Measurements from ENCODE around the gene IQCM. TPM values are rescaled to one million over a fixed set of nuclear protein-coding genes. Genes with fewer than 3 reads are reported as not detected.

Gene IQCM
- total RNA-seq, 6 experiments from 2014 or later = not detected

DNA sequence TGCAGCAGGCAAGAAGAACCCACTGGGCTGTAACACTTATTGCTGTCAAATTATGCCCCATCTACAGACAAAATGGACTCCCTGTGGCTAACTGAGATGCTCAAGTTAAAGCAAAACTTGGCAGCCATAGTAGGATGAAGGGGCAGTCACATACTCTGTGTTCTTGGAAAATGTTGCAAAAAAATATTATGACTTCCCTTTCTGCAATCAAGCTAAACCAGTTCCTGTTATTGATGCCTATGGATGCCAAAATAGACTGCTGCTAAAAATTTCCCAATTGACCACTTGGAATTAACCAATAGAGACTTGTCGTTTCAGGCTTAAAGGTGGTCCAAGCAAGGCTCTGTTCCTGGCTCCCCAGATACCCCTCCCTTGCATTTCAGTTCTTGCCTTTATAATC, 49.5 kb downstream of the IQCM start:
- WGBS (ENCODE audit: insufficient coverage, low coverage, low lambda C conversion rate, missing lambda C conversion rate) = 50% methylated on average over 1 of the region's 1 CpG
- H3K36me3 ChIP-seq = no peaks in the 10 kb centered on the region
- no peak for ATAC-seq
- intact Hi-C loops (cut with DNase I) = no loop called here
- no peak for DNase-seq
- no peak for TF ChIP-seq POLR2A (IDR thresholded peaks at IDR 0.05)
- no peaks in the 10 kb centered on the region for H3K27me3 ChIP-seq
- H3K27ac ChIP-seq = no peak overlapping the region
- no peaks in the 10 kb centered on the region for H3K9me3 ChIP-seq
- no peak overlapping the region for H3K4me3 ChIP-seq
- no peaks in the 10 kb centered on the region for H3K4me1 ChIP-seq

DNA sequence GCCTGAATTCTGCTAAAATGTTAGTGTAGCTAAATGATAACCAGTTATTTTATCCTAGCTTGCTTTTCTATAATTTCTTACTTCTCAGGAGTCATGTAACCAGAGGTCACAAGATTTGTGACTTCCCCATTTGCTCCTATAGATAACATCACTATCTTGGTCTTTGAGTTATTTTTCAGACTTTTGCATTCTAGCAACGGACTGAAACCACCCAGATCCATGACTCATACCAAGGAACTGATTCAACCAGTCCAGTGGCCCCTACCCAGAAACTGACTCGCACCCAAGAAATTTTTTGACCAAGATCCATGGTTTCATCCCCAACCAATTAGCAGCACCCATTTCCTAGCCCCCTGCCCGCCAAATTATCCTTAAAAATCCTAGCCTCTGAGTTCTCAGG, 50.0 kb downstream of the IQCM start:
- intact Hi-C loops (cut with DNase I) = no loop called here
- no peaks in the 10 kb centered on the region for H3K36me3 ChIP-seq
- H3K27ac ChIP-seq = no peak overlapping the region
- no peaks in the 10 kb centered on the region for H3K9me3 ChIP-seq
- TF ChIP-seq CTCF (IDR thresholded peaks at IDR 0.05) (no peak), POLR2A (IDR thresholded peaks at IDR 0.05) (no peak)
- ATAC-seq (no peak), DNase-seq (no peak)
- WGBS (ENCODE audit: insufficient coverage, low coverage, low lambda C conversion rate, missing lambda C conversion rate) = 45% methylated on average over 3 of the region's 3 CpGs
- no peaks in the 10 kb centered on the region for H3K4me1 ChIP-seq
- no peaks in the 10 kb centered on the region for H3K27me3 ChIP-seq
- H3K4me3 ChIP-seq = no peak overlapping the region

DNA sequence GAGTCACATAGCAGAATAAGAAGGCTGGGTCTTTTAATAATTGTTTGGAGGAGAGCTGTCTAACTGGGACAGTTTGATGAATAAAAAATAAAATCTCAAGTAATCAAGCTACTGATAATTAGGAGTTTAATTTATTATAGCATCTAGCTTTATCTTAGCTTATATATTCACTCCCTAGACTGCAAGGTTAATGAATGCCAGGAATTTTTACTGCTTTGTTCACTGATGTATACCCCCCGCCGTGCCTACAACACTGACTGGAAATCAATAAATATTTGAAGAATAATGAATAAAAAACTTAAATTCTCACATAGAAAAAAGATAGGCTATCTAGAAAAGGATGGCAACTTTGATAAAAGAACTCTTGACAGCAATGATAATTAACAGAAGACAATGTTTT, 59.7 kb downstream of the IQCM start:
- TF ChIP-seq CTCF (IDR thresholded peaks at IDR 0.05) (no peak), POLR2A (IDR thresholded peaks at IDR 0.05) (no peak)
- WGBS (ENCODE audit: insufficient coverage, low coverage, low lambda C conversion rate, missing lambda C conversion rate) = 49% methylated on average over 2 of the region's 2 CpGs
- DNase-seq = no peak
- Histone ChIP-seq H3K36me3 (no peaks in the 10 kb centered on the region), H3K4me1 (no peaks in the 10 kb centered on the region), H3K27me3 (no peaks in the 10 kb centered on the region), H3K4me3 (no peak overlapping the region), H3K27ac (no peak overlapping the region), H3K9me3 (no peaks in the 10 kb centered on the region)
- intact Hi-C loops (cut with DNase I) = no loop called here
- ATAC-seq = no peak

- intact Hi-C loops (cut with DNase I) = no loop called here
- no peaks in the 10 kb centered on the region for H3K27me3 ChIP-seq
- no peak for DNase-seq
- no peaks in the 10 kb centered on the region for H3K36me3 ChIP-seq
- TF ChIP-seq POLR2A (IDR thresholded peaks at IDR 0.05) (no peak), CTCF (IDR thresholded peaks at IDR 0.05) (no peak)
- H3K9me3 ChIP-seq = no peaks in the 10 kb centered on the region
- ATAC-seq = no peak
- H3K4me1 ChIP-seq = no peaks in the 10 kb centered on the region
- WGBS (ENCODE audit: insufficient coverage, low coverage, low lambda C conversion rate, missing lambda C conversion rate) = 33% methylated on average over 3 of the region's 3 CpGs
- no peak overlapping the region for H3K27ac ChIP-seq
- H3K4me3 ChIP-seq = no peak overlapping the region
Measured at GRCh38 chr4:149754526-149754925, 61.1 kb downstream of the IQCM start.

DNA sequence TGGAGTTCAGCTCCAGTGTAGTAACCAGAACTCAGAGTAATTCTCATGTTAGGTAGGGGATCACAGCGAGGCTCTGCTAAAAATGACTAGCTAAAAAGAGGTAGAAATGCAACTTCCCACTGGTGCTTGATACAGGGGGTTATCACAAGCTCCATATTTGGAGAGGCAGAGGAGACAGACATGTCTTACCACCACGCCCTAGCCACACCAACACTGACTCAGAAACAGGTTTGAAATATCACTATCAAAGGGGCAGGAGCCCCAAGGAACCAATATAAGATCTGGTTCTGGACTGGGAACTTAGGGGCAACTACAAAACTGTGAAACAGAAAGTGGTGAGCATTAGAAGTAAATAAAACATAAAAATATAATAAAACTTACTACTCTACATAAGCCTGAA, 62.9 kb downstream of the IQCM start:
- no peak for DNase-seq
- TF ChIP-seq POLR2A (IDR thresholded peaks at IDR 0.05) (no peak), CTCF (IDR thresholded peaks at IDR 0.05) (no peak)
- Histone ChIP-seq H3K36me3 (no peaks in the 10 kb centered on the region), H3K4me1 (no peaks in the 10 kb centered on the region), H3K27me3 (no peaks in the 10 kb centered on the region), H3K27ac (no peak overlapping the region), H3K9me3 (no peaks in the 10 kb centered on the region), H3K4me3 (no peak overlapping the region)
- 25% methylated on average over 1 of the region's 2 CpGs for WGBS (ENCODE audit: insufficient coverage, low coverage, low lambda C conversion rate, missing lambda C conversion rate)
- ATAC-seq = no peak
- intact Hi-C loops (cut with DNase I) = no loop called here
